ENCODE results near the gene CYFIP1.

Gene CYFIP1

GRCh38 chr15:22838292-22839042, 141.7 kb downstream of the CYFIP1 start, which contains the start of gene NIPA2:
Gene NIPA2 (plus strand): TSS chr15:22838666. CDS start chr15:22851732, 13,066 bp downstream.
- Histone ChIP-seq H3K23ac (ENCODE audit: low read length) (peak within 1 kb of the TSS; percentile 82), H3K36me3 (ENCODE audit: control insufficient read depth in 1 of 2, insufficient read depth in 2 of 2, low read length in 2 of 2) (peaks cover 3 to 6% of the 10 kb centered on the region in 2 experiments), H2AK5ac (ENCODE audit: low read length) (peak within 1 kb of the TSS; percentile 11), H2BK5ac (ENCODE audit: low read depth, low read length, poor library complexity) (peak within 1 kb of the TSS; percentile 74), H4K8ac (ENCODE audit: low read depth, low read length) (peak within 1 kb of the TSS; percentile 86), H3K18ac (ENCODE audit: low read length) (peak within 1 kb of the TSS; percentile 38), H3K27me3 (ENCODE audit: insufficient read depth, low read length) (no peaks in the 10 kb centered on the region), H4K12ac (ENCODE audit: low read depth, low read length) (peak within 1 kb of the TSS; percentile 78), H3K27ac (ENCODE audit: low read depth, low read length) (peak within 1 kb of the TSS; percentile 85), H3K4me2 (ENCODE audit: low read length) (peak within 1 kb of the TSS; percentile 80), H3K79me2 (ENCODE audit: control insufficient read depth, insufficient read depth, low read length, poor library complexity) (peaks cover 15% of the 10 kb centered on the region), H3K4me1 (ENCODE audit: control insufficient read depth in 1 of 2, insufficient read depth in 2 of 2, low read length in 2 of 2) (peaks cover 0 to 3% of the 10 kb centered on the region in 2 experiments), H2AFZ (ENCODE audit: insufficient read depth, low read length, poor library complexity) (peak within 1 kb of the TSS; percentile 85), H3K4ac (ENCODE audit: low read depth, low read length) (peak within 1 kb of the TSS; percentile 92), H3K14ac (ENCODE audit: low read length) (peak within 1 kb of the TSS; percentile 85), H3K9me3 (ENCODE audit: insufficient read depth, low read depth, low read length) (no peaks in the 10 kb centered on the region), H3K9ac (ENCODE audit: low read length) (peak within 1 kb of the TSS; percentile 98), H3K79me1 (ENCODE audit: low read length) (peaks cover 8% of the 10 kb centered on the region), H2BK120ac (ENCODE audit: insufficient read depth, low read length, poor library complexity) (peak within 1 kb of the TSS; percentile 50), H4K91ac (ENCODE audit: low read depth, low read length) (peak within 1 kb of the TSS; percentile 76), H3K4me3 (ENCODE audit: low read depth, low read length) (peak within 1 kb of the TSS; percentile 100), H2BK12ac (ENCODE audit: low read length) (no peak within 1 kb of the TSS)
- peak; percentile 99 to 100 for DNase-seq
- WGBS (ENCODE audit: extremely low coverage, insufficient coverage, insufficient read length), result no CpG with 5 or more reads among the region's 83 CpGs

- no CpG with 5 or more reads among the region's 1 CpG for WGBS (ENCODE audit: extremely low coverage, insufficient coverage, insufficient read length)
- H3K27me3 ChIP-seq (ENCODE audit: insufficient read depth, low read length), result no peaks in the 10 kb centered on the region
- no peak overlapping the region for H2BK5ac ChIP-seq (ENCODE audit: low read depth, low read length, poor library complexity)
- H2AK5ac ChIP-seq (ENCODE audit: low read length), result no peak overlapping the region
- H3K79me2 ChIP-seq (ENCODE audit: control insufficient read depth, insufficient read depth, low read length, poor library complexity), result no peaks in the 10 kb centered on the region
- H4K12ac ChIP-seq (ENCODE audit: low read depth, low read length), result no peak overlapping the region
- H3K14ac ChIP-seq (ENCODE audit: low read length), result no peak overlapping the region
- no peak overlapping the region for H2BK12ac ChIP-seq (ENCODE audit: low read length)
- no peak overlapping the region for H4K91ac ChIP-seq (ENCODE audit: low read depth, low read length)
- no peak overlapping the region for H3K18ac ChIP-seq (ENCODE audit: low read length)
- H3K9me3 ChIP-seq (ENCODE audit: insufficient read depth, low read depth, low read length), result peaks cover 1% of the 10 kb centered on the region
- H3K9ac ChIP-seq (ENCODE audit: low read length), result no peak overlapping the region
- DNase-seq, result no peak
- no peak overlapping the region for H3K27ac ChIP-seq (ENCODE audit: low read depth, low read length)
- H2AFZ ChIP-seq (ENCODE audit: insufficient read depth, low read length, poor library complexity), result no peak overlapping the region
- H4K8ac ChIP-seq (ENCODE audit: low read depth, low read length), result no peak overlapping the region
- no peak overlapping the region for H3K4me2 ChIP-seq (ENCODE audit: low read length)
- no peak overlapping the region for H3K23ac ChIP-seq (ENCODE audit: low read length)
- H2BK120ac ChIP-seq (ENCODE audit: insufficient read depth, low read length, poor library complexity), result no peak overlapping the region
- no peaks in the 10 kb centered on the region for H3K79me1 ChIP-seq (ENCODE audit: low read length)
- no peak overlapping the region for H3K4ac ChIP-seq (ENCODE audit: low read depth, low read length)
- H3K36me3 ChIP-seq (ENCODE audit: control insufficient read depth in 1 of 2, insufficient read depth in 2 of 2, low read length in 2 of 2), result peaks cover 10 to 12% of the 10 kb centered on the region in 2 experiments
- no peak overlapping the region for H3K4me3 ChIP-seq (ENCODE audit: low read depth, low read length)
- H3K4me1 ChIP-seq (ENCODE audit: control insufficient read depth in 1 of 2, insufficient read depth in 2 of 2, low read length in 2 of 2), result no peaks in the 10 kb centered on the region
Observed at GRCh38 chr15:22831473-22831872, 148.7 kb downstream of the CYFIP1 start.

- Histone ChIP-seq H3K27me3 (ENCODE audit: insufficient read depth, low read length) (no peaks in the 10 kb centered on the region), H2AK5ac (ENCODE audit: low read length) (no peak overlapping the region), H4K91ac (ENCODE audit: low read depth, low read length) (no peak overlapping the region), H3K36me3 (ENCODE audit: control insufficient read depth in 1 of 2, insufficient read depth in 2 of 2, low read length in 2 of 2) (peaks cover 25 to 28% of the 10 kb centered on the region in 2 experiments), H3K4ac (ENCODE audit: low read depth, low read length) (no peak overlapping the region), H3K27ac (ENCODE audit: low read depth, low read length) (no peak overlapping the region), H3K14ac (ENCODE audit: low read length) (no peak overlapping the region), H3K23ac (ENCODE audit: low read length) (no peak overlapping the region), H2BK5ac (ENCODE audit: low read depth, low read length, poor library complexity) (no peak overlapping the region), H3K4me1 (ENCODE audit: control insufficient read depth in 1 of 2, insufficient read depth in 2 of 2, low read length in 2 of 2) (no peaks in the 10 kb centered on the region), H3K4me3 (ENCODE audit: low read depth, low read length) (no peak overlapping the region), H3K79me2 (ENCODE audit: control insufficient read depth, insufficient read depth, low read length, poor library complexity) (no peaks in the 10 kb centered on the region), H4K8ac (ENCODE audit: low read depth, low read length) (no peak overlapping the region), H2AFZ (ENCODE audit: insufficient read depth, low read length, poor library complexity) (no peak overlapping the region), H3K9ac (ENCODE audit: low read length) (no peak overlapping the region), H2BK12ac (ENCODE audit: low read length) (no peak overlapping the region), H2BK120ac (ENCODE audit: insufficient read depth, low read length, poor library complexity) (no peak overlapping the region), H3K79me1 (ENCODE audit: low read length) (no peaks in the 10 kb centered on the region), H3K4me2 (ENCODE audit: low read length) (no peak overlapping the region), H4K12ac (ENCODE audit: low read depth, low read length) (no peak overlapping the region), H3K9me3 (ENCODE audit: insufficient read depth, low read depth, low read length) (peaks cover 3% of the 10 kb centered on the region), H3K18ac (ENCODE audit: low read length) (no peak overlapping the region)
- WGBS (ENCODE audit: extremely low coverage, insufficient coverage, insufficient read length), result no CpG with 5 or more reads among the region's 1 CpG
- no peak for DNase-seq
Observed at GRCh38 chr15:22827125-22827524, 153.0 kb downstream of the CYFIP1 start.

- H3K9me3 ChIP-seq (ENCODE audit: insufficient read depth, low read depth, low read length), result peaks cover 2% of the 10 kb centered on the region
- no peak overlapping the region for H3K4ac ChIP-seq (ENCODE audit: low read depth, low read length)
- no peak overlapping the region for H3K23ac ChIP-seq (ENCODE audit: low read length)
- no peak overlapping the region for H2BK12ac ChIP-seq (ENCODE audit: low read length)
- no peak overlapping the region for H2BK5ac ChIP-seq (ENCODE audit: low read depth, low read length, poor library complexity)
- WGBS (ENCODE audit: extremely low coverage, insufficient coverage, insufficient read length), result no CpG with 5 or more reads among the region's 29 CpGs
- no peak overlapping the region for H3K9ac ChIP-seq (ENCODE audit: low read length)
- H2AFZ ChIP-seq (ENCODE audit: insufficient read depth, low read length, poor library complexity), result no peak overlapping the region
- DNase-seq, result no peak
- no peak overlapping the region for H3K18ac ChIP-seq (ENCODE audit: low read length)
- no peak overlapping the region for H3K4me2 ChIP-seq (ENCODE audit: low read length)
- no peaks in the 10 kb centered on the region for H3K79me2 ChIP-seq (ENCODE audit: control insufficient read depth, insufficient read depth, low read length, poor library complexity)
- no peak overlapping the region for H3K27ac ChIP-seq (ENCODE audit: low read depth, low read length)
- H4K8ac ChIP-seq (ENCODE audit: low read depth, low read length), result no peak overlapping the region
- no peak overlapping the region for H4K12ac ChIP-seq (ENCODE audit: low read depth, low read length)
- no peak overlapping the region for H3K14ac ChIP-seq (ENCODE audit: low read length)
- H3K79me1 ChIP-seq (ENCODE audit: low read length), result no peaks in the 10 kb centered on the region
- H2BK120ac ChIP-seq (ENCODE audit: insufficient read depth, low read length, poor library complexity), result no peak overlapping the region
- H3K4me3 ChIP-seq (ENCODE audit: low read depth, low read length), result no peak overlapping the region
- peak overlapping the region; percentile 10 for H4K91ac ChIP-seq (ENCODE audit: low read depth, low read length)
- no peaks in the 10 kb centered on the region for H3K27me3 ChIP-seq (ENCODE audit: insufficient read depth, low read length)
- H3K4me1 ChIP-seq (ENCODE audit: control insufficient read depth in 1 of 2, insufficient read depth in 2 of 2, low read length in 2 of 2), result no peaks in the 10 kb centered on the region
- H3K36me3 ChIP-seq (ENCODE audit: control insufficient read depth in 1 of 2, insufficient read depth in 2 of 2, low read length in 2 of 2), result peaks cover 30 to 35% of the 10 kb centered on the region in 2 experiments
- no peak overlapping the region for H2AK5ac ChIP-seq (ENCODE audit: low read length)
Observed at GRCh38 chr15:22823495-22824128, 156.6 kb downstream of the CYFIP1 start.
